D721Med (cell line): ENCODE results near the gene ABHD17B.

Experiments used
- DNase-seq: peaks from one replicate; pipeline ENCODE4 v3.0.0; 2011; ENCODE audit warnings: low spot score; ENCODE audit not compliant: insufficient read length
- FAIRE-seq: peaks from 2 replicates; lab custom pipeline; 2011; peaks lifted over from hg19 to GRCh38; lab: Jason Lieb, UNC
- CTCF ChIP-seq: IDR thresholded peaks from 2 replicates; pipeline ENCODE4 v1.5.1; 2012; ENCODE audit warnings: mild to moderate bottlenecking, control low read depth; ENCODE audit not compliant: insufficient read depth; ENCODE audit errors: missing control alignments

The ABHD17B gene

DNA sequence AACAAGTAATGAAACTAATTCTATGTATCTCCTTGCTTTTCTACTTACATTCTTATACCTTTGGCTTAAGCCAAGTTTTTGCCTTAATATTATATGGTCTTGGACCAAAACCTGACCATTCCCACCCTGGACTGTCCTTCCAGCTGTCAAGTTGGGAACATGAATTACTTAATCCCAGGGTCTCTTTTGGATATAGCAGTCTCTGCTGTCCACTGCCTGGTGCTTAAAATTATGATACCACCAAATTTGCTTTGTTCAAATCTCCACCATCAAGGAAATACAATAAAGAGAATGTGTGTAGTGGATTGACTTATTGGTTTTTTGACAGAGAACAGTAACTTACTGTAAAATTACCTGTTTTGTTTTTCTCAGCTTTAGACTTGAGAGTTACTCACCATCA lies 66.2 kb downstream of the ABHD17B start:
- no peak for TF ChIP-seq CTCF
- DNase-seq (no peak), FAIRE-seq (no peak)

DNA sequence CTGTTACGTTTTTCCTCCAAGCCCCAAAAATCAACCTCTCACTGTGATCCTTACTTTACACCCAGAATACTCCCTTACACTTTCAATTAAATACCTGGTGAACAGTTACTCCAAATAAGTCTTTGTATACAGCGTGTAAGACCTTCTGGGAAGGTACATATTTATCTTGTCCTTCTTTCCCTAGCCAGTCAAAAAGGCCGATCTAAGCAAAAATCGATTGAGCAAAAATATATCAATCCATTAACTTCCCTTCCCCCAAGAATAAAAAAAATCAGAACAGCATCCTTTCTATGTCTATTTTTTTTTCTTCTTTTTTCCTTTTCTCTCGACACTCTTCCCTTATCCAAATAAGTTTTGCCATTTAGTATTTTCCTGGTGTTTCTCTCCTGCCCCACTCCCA lies 71.3 kb downstream of the ABHD17B start:
- DNase-seq (no peak), FAIRE-seq (no peak)
- no peak for TF ChIP-seq CTCF

GRCh38 chr9:71835596-71835995 lies 75.4 kb downstream of the ABHD17B start:
- TF ChIP-seq CTCF, result no peak
- DNase-seq (no peak), FAIRE-seq (no peak)

- no peak for FAIRE-seq
- no peak for TF ChIP-seq CTCF
- DNase-seq, result no peak
These were observed 80.1 kb downstream of the ABHD17B start for GRCh38 chr9:71830929-71831328.

- no peak for DNase-seq
- TF ChIP-seq CTCF, result no peak
- FAIRE-seq, result no peak
These were observed 80.8 kb downstream of the ABHD17B start for GRCh38 chr9:71830153-71830552.

- TF ChIP-seq CTCF, result no peak
- FAIRE-seq (no peak), DNase-seq (no peak)
These were observed 84.7 kb downstream of the ABHD17B start for GRCh38 chr9:71826279-71826678.

DNA sequence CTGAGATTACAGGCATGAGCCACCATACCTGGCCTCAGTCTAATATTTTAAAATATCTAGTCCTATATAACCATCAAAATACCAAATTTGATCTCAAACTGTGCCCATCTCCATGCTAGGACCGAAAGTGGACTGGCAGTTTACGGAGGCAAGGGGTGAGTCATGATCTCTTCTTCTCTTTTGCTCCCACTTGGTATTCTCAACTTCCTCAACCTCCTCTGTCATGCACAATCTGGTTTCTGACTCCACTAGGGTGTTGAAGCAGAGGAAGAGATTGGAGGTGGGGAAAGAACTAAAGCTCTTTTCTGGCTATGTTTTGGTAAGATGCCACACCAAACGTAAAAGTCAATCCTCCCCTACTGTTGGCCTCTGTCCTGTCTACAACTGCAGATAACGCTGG lies 86.7 kb downstream of the ABHD17B start:
- DNase-seq (no peak), FAIRE-seq (no peak)
- no peak for TF ChIP-seq CTCF
